C4-2B (cell line): Measurements from ENCODE around the gene TANC2.
A peak's percentile ranks its signal among the peaks of the same experiment; 100 is the strongest.

ENCODE experiments used
- H3K27ac ChIP-seq: fragments of 450-650 bp; 2 replicates; pipeline ENCODE4 v1.5.1; 2017
- CTCF ChIP-seq: fragments of 450-650 bp; conservative IDR thresholded peaks from 2 replicates; pipeline ENCODE4 v1.5.1; 2017; ENCODE audit warnings: mild to moderate bottlenecking
- ZFX ChIP-seq: fragments of 450-650 bp; IDR thresholded peaks from 2 replicates; pipeline ENCODE4 v1.6.1; 2017

The TANC2 gene

GRCh38 chr17:62989501-62989900 is 23.5 kb downstream of the TANC2 start:
- H3K27ac ChIP-seq, result no peak overlapping the region
- no peak for TF ChIP-seq CTCF
- TF ChIP-seq ZFX, result no peak

DNA sequence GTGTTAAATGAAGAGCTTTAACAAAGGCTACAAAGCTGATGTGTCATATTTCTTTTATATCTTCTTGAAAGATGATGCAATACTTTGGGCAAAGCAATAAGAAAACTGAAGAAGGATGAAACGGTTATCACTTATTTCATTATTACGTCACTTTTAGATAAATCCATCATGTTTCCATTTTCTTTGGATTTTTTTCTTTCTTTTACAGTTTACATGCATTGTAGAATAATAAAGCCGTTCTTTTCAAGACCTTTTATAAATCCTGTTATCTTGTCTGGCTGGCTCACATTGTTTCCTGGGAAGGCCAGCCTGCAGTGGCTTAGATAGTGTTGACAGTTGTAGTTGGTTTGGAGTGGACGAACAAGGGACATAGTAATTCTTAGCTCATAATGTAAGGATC is 28.9 kb downstream of the TANC2 start:
- TF ChIP-seq ZFX (no peak), CTCF (no peak)
- H3K27ac ChIP-seq, result no peak overlapping the region

- no peak for TF ChIP-seq ZFX
- TF ChIP-seq CTCF, result peak; percentile 80
- H3K27ac ChIP-seq, result no peak overlapping the region
Measured at GRCh38 chr17:62995377-62995885, 29.4 kb downstream of the TANC2 start.

DNA sequence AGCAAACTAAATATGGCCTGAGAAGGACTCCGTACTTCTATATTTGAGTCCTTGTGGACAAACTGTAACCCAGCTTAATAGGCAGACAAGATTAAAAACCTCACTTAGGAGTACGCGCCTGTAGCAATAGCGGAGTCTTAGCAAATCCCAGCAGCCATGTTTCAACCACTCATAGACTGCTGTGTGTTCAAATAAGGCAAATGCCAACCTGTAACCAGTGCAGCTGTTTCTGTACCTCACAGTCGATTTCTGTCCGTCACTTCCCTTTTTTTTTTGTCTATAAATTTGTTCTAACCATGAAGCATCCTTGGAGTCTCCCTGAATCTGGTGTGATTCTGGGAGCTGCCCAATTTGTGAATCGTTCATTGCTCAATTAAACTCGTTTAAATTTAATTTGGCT is 30.2 kb downstream of the TANC2 start:
- H3K27ac ChIP-seq, result no peak overlapping the region
- no peak for TF ChIP-seq CTCF
- no peak for TF ChIP-seq ZFX

DNA sequence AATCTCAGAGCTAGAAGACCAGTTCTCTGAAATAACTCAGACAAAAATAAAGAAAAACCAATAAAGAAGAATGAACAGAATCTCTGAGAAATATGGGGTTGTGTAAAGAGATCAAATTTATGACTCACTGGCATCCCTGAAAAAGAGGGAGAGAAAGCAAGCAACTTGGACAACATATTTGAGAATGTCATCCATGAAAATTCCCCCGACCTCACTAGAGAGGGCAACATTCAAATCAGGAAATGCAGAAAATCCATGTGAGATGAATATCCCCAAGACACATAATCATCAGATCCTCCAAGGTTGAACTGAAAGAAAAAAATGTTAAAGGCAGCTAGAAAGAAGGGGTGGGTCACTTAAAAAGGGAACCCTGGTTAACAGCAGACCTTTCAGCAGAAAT is 32.1 kb downstream of the TANC2 start:
- TF ChIP-seq CTCF (no peak), ZFX (no peak)
- H3K27ac ChIP-seq, result no peak overlapping the region

DNA sequence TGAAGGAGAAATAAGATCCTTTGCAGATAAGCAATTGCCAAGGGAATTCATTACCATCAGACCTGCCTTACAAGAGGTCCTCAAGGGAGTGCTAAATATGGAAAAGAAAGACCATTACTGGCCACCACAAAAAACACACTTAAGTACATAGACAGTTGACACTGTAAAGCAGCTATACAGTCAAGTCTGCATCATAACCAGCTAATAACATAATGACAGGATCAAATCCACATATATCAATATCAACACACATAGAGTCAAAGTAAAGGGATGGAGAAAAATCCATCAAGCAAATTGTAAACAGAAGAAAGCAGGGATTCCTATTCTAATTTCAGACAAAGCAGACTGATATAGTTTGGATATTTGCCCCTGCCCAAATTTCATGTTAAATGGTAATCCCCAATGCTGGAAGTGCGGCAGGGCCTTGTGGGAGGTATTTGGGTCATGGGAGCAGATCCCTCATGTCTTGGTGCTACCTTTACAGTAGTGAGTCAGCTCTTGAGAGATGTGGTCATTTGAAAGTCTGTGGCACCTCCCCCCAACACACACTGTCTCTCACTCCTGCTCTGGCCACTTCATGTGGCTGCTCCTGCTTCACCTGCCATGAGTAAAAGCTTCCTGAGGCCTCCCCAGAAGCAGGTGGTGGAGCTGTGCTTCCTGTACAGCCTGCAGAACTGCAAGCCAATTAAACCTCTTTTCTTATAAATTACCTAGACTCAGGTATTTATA is 32.8 kb downstream of the TANC2 start:
- H3K27ac ChIP-seq, result no peak overlapping the region
- no peak for TF ChIP-seq CTCF
- TF ChIP-seq ZFX, result no peak

- no peak for TF ChIP-seq ZFX
- no peak for TF ChIP-seq CTCF
- no peak overlapping the region for H3K27ac ChIP-seq
Measured at GRCh38 chr17:62999736-63000135, 33.7 kb downstream of the TANC2 start.
